Skin of body (tissue), 2 donors: ENCODE results near the gene TNNC1. TPM values are rescaled to one million over a fixed set of nuclear protein-coding genes. Genes with fewer than 3 reads are reported as not detected.

Source experiments
- DNase-seq: peaks from one replicate; lab custom pipeline; 2025; lab: John Stamatoyannopoulos, UW
- total RNA-seq: library from RNA; depleted of rRNA; stranded (reverse); fragments of >200 nt; gene quantifications from one replicate; pipeline ENCODE4 v1.2.3, GENCODE V29; 2014

Gene TNNC1
- total RNA-seq: 98.9 TPM

GRCh38 chr3:52453496-52454249 is at the start of gene TNNC1:
TNNC1 (minus strand) TSS chr3:52454041; CDS start chr3:52454015, 26 bp downstream.
- DNase-seq: no peak

- no peak for DNase-seq
Measured at GRCh38 chr3:52502808-52503350, 49.0 kb upstream of the TNNC1 start.

- DNase-seq: no peak
Measured at GRCh38 chr3:52502001-52502400, 48.2 kb upstream of the TNNC1 start.

GRCh38 chr3:52501046-52501445 is 47.2 kb upstream of the TNNC1 start:
- DNase-seq: no peak

DNA sequence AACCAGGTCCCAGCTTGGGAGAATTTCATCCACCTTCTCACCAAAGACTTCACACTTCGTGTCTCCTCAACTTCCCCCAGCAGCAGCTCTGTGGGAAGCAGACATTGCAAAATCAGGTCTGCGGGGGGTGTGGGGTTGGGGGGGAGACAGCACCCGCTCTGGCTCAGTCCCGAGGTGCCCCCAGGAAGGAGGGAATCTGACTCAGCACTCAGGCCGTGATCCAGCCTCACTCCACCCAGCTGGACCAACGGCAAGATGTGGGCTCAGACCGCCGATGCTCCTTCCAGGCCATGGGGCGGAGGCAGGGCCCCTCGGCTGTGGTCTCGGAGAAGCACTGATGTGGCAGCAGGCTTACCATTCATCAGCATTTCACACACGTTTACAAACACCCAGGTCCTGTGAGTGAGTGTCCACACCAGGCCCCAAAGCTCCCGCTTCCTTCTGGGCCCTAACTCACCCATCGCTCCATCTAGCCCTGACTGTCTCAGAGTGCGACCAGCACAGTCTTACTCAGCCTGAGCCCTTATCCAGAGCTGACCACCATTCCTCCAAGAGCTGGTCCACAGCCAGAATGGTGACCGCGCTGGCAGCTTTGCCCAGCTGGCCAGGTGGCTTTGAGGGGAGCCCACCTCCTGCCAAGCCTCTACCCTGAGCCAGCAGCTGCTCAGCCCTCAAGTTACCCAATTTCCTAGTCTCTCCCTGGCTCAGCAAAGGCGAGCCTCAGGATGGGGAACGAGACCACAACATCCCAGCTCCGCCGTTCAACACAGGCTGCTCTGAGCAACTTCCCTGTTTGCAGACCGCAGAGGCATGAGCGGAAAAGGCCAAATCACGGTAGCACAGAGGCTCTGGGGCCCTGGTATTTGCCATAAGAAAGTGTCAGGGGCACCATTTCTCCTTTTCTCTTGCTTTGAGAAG is 44.6 kb upstream of the TNNC1 start:
- no peak for DNase-seq

DNA sequence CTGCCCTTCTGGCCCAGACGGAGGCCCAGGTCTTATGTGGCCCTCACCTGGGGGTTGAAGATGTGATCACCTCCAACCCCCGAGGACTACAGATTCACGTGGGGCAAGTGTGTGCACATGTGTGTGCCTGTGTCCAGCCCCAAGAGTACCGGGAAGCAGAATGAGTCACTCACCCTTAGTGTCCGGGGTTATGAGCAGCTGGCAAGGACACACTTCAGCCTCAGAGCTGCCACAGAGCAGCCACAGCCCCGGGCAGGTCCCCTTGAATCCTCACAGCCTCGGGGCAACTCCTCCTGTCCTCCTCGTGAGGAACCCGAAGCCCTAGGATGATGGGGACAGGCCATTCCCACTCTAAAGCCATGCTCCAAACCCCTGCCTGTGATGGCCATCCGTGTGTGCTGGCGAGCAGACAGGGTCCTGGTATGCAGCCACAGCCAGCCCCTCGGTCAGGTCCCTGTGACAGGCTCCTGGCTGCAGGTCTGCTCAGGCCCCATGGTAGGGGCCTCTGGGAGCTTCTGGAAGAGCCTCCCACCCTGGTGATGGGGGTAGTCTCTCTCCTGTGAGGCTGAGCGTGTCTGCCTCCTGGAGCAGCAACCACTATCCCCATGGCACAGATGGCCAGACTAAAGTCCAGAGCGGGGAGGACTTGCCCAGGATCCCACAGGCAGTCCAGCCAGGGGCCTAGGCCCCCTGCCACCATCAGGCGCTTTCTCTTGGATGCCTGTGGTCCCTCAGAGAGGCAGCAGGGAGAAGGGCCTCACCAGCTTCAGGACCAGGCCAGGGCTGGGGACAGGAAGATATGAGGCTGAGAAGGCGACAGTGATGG is 42.1 kb upstream of the TNNC1 start:
- no peak for DNase-seq

DNA sequence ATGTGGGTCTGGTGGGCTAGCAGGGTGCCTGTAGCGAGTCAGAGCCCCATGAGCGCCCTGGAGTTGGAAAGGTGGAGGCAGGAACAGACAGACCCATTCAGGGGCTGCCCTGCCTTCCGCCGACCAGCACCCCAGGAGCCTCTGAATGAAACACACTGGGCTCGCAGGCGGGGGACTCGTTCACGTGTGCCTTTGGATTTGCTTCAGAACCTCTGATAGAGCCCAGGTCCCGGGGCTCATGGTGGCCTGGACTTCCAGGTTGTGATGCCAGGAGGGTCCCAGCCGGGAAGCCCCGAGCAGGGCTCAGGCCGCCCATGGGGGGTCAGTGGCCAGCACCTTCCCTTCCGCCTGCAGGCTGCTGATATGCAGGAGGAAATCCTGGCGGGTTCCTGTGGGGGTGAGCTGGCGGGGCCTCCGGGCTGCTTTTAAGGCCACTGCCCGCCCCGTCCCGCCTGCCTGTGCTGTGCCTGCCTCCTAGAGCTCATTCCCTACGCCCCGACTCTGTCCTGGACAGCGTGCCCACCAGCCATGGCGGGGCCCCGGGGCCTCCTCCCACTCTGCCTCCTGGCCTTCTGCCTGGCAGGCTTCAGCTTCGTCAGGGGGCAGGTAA is 41.1 kb upstream of the TNNC1 start, which contains the start of gene STAB1:
Gene STAB1 (plus strand): TSS at position 453 of the 610 bp plus-strand sequence. CDS start 76 bp downstream, at position 529.
- no peak for DNase-seq

GRCh38 chr3:52494445-52494844 is 40.6 kb upstream of the TNNC1 start:
- DNase-seq: no peak

DNA sequence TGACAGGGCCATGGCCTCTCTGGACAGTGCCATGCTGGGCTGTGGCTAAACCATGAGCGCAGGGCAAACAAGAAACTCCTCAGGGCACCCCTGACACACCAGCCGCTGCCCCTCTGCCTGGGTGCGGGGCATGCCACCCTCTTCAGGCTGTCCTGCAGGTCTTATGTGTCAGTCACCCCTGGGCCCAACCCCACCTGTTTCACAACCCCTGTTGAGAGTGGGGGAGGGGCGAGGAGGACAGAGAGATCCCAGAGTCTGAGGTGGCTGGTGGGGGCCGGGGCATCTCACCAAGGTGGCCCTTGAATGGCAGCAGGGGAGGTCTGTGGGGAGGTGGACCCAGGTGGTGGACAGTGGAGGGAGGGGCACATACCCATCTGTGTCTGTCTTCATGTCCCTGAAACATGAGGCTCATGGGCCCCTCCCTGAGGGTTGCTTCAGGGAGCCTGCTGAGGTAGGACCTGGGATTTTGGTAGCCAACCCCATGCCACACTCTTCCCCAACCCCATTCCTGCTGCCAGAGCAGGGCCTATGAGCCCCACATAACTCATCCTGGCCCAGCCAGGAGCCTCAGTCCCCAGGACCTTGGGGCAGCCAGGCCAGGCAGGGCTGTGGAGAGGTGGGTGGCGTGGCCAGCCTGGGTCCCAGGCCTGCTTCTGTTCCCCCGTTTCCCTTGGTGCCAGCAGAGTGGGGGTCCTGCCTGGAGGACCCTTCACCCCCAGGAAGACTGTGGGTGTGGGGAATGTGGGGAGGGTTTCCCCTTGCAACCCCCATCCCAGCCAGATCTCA is 39.6 kb upstream of the TNNC1 start:
- DNase-seq: no peak

DNA sequence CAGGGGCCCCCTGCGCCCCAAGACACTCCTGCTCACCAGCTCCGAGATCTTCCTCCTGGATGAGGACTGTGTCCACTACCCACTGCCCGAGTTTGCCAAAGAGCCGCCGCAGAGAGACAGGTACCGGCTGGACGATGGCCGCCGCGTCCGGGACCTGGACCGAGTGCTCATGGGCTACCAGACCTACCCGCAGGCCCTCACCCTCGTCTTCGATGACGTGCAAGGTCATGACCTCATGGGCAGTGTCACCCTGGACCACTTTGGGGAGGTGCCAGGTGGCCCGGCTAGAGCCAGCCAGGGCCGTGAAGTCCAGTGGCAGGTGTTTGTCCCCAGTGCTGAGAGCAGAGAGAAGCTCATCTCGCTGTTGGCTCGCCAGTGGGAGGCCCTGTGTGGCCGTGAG is 38.2 kb upstream of the TNNC1 start:
- DNase-seq: no peak

GRCh38 chr3:52490939-52491526 is 37.2 kb upstream of the TNNC1 start:
- DNase-seq: no peak

DNA sequence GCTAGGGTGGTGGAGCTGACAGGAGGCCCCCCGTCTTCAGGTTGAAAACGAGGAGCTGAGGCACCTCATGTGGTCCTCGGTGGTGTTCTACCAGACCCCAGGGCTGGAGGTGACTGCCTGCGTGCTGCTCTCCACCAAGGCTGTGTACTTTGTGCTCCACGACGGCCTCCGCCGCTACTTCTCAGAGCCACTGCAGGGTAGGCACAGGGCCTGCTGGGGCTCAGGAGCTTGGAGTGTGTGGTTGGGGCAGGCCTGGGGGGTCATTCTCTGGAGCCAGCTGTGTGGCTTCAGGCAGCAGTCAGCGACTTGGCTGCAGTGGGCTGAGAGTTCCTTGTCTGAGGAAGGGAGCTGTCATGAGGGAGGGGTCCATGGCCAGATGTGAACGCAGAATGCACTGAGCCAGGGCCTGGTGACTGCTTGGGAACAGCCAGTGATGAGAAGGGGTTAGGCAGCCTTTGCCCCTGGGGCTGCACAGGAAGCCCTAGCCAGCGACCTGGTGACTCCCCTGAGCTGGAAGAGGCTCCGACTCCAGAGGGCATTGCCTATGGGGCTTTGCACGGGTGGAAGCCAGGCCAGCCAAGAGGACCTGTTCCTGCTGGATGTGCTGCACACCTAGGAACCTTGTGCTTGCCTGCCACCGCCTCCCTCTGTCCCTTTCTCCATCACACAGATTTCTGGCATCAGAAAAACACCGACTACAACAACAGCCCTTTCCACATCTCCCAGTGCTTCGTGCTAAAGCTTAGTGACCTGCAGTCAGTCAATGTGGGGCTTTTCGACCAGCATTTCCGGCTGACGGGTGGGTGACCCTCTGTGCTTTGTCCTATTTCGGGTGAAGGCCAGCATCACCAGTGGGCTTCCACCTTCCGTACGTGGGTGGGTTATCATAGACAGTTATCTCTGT is 36.4 kb upstream of the TNNC1 start:
- DNase-seq: no peak

- no peak for DNase-seq
Measured at GRCh38 chr3:52489453-52489852, 35.6 kb upstream of the TNNC1 start.

GRCh38 chr3:52488746-52489145 is 34.9 kb upstream of the TNNC1 start:
- no peak for DNase-seq

GRCh38 chr3:52487788-52488691 is 34.2 kb upstream of the TNNC1 start:
- DNase-seq: no peak

DNA sequence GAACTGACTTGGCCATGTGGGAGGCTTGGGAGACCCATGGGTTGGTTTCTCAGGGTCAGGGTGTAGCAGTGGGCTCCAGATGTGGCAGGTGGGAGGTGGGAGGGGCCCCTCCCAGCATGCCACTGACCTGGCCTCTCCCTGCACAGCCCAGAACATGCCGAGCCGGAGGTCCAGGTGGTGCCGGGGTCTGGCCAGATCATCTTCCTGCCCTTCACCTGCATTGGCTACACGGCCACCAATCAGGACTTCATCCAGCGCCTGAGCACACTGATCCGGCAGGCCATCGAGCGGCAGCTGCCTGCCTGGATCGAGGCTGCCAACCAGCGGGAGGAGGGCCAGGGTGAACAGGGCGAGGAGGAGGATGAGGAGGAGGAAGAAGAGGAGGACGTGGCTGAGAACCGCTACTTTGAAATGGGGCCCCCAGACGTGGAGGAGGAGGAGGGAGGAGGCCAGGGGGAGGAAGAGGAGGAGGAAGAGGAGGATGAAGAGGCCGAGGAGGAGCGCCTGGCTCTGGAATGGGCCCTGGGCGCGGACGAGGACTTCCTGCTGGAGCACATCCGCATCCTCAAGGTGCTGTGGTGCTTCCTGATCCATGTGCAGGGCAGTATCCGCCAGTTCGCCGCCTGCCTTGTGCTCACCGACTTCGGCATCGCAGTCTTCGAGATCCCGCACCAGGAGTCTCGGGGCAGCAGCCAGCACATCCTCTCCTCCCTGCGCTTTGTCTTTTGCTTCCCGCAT is 33.4 kb upstream of the TNNC1 start:
- no peak for DNase-seq
